RWPE1 (cell line): Measurements from ENCODE around the gene EXOSC6.
"Not testable (repeated sequence)": the region's sequence is repeated elsewhere in the genome, so short reads cannot be mapped to it uniquely, and the experiment has no call there.

Source experiments
- CTCF ChIA-PET: fragments of 350-600 bp; sonication (Branson Sonifier 250); formaldehyde crosslinking; extraction: SDS; loops from one replicate; lab custom pipeline; 2021; lab: Yijun Ruan, JAX
- POLR2A ChIA-PET: fragments of 400-600 bp; formaldehyde crosslinking; extraction: SDS; loops from one replicate; lab custom pipeline; 2020; ENCODE audit warnings: antibody characterized with exemption; ENCODE audit not compliant: low non-redundant PET; lab: Yijun Ruan, JAX
- DNase-seq: peaks from one replicate; pipeline ENCODE4 v3.0.0; 2012; ENCODE audit warnings: low spot score
- H3K27ac ChIP-seq: fragments of 450-650 bp; 2 replicates; pipeline ENCODE4 v1.5.1; 2017
- CTCF ChIP-seq: fragments of 450-650 bp; conservative IDR thresholded peaks from 2 replicates; pipeline ENCODE4 v1.5.1; 2017; ENCODE audit warnings: low read depth, mild to moderate bottlenecking

EXOSC6 gene

GRCh38 chr16:70250748-70251628 lies 752 bp downstream of the EXOSC6 start:
- TF ChIP-seq CTCF: no peak
- POLR2A ChIA-PET: interaction anchor here (1.2 kb wide), 1 partner anchor 16 kb away, joined by 4 read pairs; no protein-coding TSS in a partner anchor
- CTCF ChIA-PET: interaction anchor here (1.0 to 1.3 kb wide), 2 partner anchors 14 to 48 kb away, joined by 3 to 4 read pairs; partner anchors contain the start of gene DDX19B
- H3K27ac ChIP-seq: peak overlapping the region; percentile 94
- DNase-seq: peak; percentile 45

DNA sequence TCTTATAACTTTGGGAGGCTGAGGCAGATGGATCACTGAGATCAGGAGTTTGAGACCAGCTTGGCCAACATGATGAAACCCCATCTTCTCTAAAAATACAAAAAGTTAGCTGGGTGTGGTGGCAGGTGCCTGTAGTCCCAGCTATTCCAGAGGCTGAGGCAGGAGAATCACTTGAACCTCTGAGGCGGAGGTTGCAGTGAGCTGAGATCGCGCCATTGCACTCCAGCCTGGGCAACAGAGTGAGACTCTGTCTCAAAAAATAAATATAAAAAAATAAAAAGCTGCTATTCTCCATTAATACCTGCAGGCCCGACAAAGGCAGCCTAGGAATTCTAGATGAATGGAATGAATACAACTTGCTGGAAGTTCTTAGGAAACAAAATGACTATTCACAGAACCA lies 2.0 kb downstream of the EXOSC6 start:
- POLR2A ChIA-PET, DNase-seq, H3K27ac ChIP-seq: not testable (repeated sequence)
- CTCF ChIA-PET: interaction anchor here (0.7 kb wide), 1 partner anchor 16 kb away, joined by 3 read pairs; no protein-coding TSS in a partner anchor

DNA sequence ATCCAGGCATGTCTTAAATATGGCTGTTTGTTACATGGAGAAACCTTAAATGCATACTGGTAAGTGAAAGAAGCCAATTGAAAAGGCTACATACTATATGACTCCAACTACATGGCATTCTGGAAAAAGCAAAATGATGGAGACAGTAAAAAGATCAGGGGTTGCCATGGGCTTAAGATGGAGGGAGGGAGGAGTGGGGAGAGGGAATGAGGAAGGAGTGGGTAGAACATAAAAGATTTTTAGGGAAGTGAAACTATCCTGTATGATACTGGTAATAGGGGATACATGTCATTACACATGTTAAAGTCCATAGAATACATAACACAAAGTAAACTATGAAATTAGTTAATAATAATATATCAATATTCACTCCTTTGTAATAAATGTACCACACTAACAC lies 13.0 kb downstream of the EXOSC6 start:
- DNase-seq, CTCF ChIA-PET: not testable (repeated sequence)

DNA sequence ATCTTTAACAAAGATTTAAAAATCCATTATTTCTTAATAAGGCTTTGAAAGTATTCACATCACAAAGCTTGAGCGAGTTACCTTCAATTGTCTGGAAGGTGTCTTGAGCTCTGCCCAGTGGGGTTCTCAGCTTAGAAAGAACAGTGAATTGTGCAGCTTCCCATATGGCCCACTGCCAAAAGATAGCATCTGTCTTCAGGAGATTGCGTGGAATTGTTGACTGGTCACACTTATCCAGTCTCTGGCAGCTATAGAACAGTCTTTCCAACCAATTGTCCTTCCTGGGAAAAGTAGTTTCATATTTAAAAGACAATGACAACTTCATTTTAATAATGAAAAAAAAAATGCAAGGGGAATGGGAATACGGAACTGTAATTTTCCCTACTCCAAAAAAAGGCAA lies 19.9 kb downstream of the EXOSC6 start:
- POLR2A ChIA-PET: not testable (repeated sequence)

More for the DNA sequence above, 13.0 kb downstream of the EXOSC6 start:
- H3K27ac ChIP-seq, POLR2A ChIA-PET: not testable (repeated sequence)

GRCh38 chr16:70226024-70226423 lies 25.7 kb downstream of the EXOSC6 start:
- H3K27ac ChIP-seq, DNase-seq, CTCF ChIA-PET: not testable (repeated sequence)
- POLR2A ChIA-PET: interaction anchor here (0.5 kb wide), 1 partner anchor 48 kb away, joined by 3 read pairs; no protein-coding TSS in a partner anchor

More for the DNA sequence above, 19.9 kb downstream of the EXOSC6 start:
- CTCF ChIA-PET, DNase-seq, H3K27ac ChIP-seq: not testable (repeated sequence)

DNA sequence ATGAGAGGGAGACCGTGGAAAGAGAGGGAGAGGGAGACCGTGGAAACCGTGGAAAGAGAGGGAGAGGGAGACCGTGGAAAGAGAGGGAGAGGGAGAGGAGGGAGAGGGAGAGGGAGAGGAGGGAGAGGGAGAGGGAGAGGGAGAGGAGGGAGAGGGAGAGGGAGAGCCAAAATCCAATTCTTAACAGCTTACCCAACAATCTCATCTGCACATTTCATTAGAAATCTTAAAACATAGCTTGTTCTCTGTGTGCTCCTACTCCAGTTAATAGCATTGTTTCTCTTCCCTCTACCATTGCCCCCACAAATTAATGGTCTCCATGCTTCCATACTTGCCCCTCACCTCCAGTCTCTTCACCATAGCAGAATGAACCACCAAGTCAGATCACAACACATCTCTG lies 26.3 kb downstream of the EXOSC6 start:
- CTCF ChIA-PET, DNase-seq, H3K27ac ChIP-seq: not testable (repeated sequence)
- POLR2A ChIA-PET: interaction anchor here (0.5 kb wide), 1 partner anchor 49 kb away, joined by 3 read pairs; no protein-coding TSS in a partner anchor

GRCh38 chr16:70224645-70225044 lies 27.1 kb downstream of the EXOSC6 start:
- H3K27ac ChIP-seq, CTCF ChIA-PET, POLR2A ChIA-PET, DNase-seq: not testable (repeated sequence)

DNA sequence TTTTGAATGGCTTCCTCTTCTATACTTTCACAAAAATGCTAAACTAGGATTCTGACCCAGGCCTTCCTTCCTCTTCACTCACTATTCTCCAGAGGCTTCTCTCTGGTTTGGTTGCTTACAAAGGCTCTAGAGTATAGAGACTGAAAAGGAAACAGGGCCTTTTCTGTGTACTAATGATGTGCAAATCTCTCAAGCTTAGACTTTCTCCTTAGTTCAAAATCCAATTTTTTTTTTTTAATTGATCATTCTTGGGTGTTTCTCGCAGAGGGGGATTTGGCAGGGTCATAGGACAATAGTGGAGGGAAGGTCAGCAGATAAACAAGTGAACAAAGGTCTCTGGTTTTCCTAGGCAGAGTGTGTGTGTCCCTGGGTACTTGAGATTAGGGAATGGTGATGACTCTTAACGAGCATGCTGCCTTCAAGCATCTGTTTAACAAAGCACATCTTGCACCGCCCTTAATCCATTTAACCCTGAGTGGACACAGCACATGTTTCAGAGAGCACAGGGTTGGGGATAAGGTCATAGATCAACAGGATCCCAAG lies 27.7 kb downstream of the EXOSC6 start:
- DNase-seq, H3K27ac ChIP-seq, POLR2A ChIA-PET, CTCF ChIA-PET: not testable (repeated sequence)

DNA sequence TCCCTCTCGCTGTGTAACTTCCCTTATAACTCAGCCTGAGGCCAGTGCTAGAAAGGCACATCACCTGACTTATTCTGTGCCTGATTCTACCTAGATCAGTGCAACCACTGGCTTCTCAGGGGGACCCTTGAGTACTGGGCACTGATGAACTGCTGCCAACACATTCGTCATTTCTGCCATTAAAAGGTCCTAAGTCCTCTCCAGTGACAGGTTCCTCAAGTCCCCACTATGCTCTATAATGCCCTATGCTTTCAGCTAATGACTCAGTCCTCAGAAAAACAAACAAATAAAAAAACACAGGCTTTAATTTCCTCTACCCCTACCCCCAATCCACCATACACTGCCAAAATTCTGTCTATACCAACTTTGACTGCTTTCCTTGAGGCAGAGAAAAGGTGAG lies 28.5 kb downstream of the EXOSC6 start:
- DNase-seq, CTCF ChIA-PET, POLR2A ChIA-PET, H3K27ac ChIP-seq: not testable (repeated sequence)

DNA sequence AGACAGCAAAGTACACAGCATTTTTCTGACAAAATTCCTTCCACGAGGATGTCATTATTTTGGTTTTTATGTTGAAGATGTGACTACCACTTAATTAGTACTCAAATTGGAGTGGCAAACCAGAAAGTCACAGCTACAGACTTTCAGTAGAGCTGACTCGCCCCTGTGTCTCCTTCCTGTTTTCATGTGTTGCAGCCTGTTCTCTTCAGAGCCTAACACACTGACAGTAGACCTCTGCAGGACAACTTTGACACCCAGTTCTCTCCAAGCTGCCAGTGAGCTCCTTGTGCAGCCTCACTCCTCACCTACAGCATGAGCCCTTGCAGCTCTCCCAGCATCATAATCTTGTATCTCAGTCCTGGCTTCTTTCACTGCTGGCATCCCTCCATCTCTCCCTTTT lies 29.2 kb downstream of the EXOSC6 start:
- H3K27ac ChIP-seq, POLR2A ChIA-PET, DNase-seq: not testable (repeated sequence)
- CTCF ChIA-PET: interaction anchor here (1.4 kb wide), 1 partner anchor 30 kb away, joined by 3 read pairs; no protein-coding TSS in a partner anchor

DNA sequence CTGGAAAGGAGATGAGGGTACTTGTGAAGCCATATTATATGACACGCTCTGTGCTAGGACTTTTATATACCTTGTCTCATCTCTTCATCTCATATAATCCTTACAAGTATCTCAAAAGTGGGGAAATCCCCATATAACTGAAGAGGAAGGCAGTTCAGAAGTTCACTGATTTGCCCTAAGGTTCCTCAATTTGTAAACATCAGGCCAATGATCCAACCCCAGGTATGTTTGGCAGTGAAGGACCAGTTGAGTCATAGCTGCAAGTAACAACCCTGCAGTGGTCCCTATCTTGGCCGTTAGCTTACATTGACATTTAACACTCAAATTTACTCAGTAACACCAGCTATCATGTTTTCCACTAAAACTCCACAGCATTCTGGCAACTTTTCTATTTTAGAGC lies 33.2 kb downstream of the EXOSC6 start:
- DNase-seq, H3K27ac ChIP-seq, POLR2A ChIA-PET: not testable (repeated sequence)
- CTCF ChIA-PET: interaction anchor here (0.7 kb wide), 1 partner anchor 21 kb away, joined by 3 read pairs; no protein-coding TSS in a partner anchor

- POLR2A ChIA-PET, DNase-seq, H3K27ac ChIP-seq, CTCF ChIA-PET: not testable (repeated sequence)
These were observed 45.4 kb downstream of the EXOSC6 start for GRCh38 chr16:70206382-70206781.

GRCh38 chr16:70204668-70205405 lies 46.9 kb downstream of the EXOSC6 start:
- CTCF ChIA-PET, POLR2A ChIA-PET, H3K27ac ChIP-seq, DNase-seq: not testable (repeated sequence)

DNA sequence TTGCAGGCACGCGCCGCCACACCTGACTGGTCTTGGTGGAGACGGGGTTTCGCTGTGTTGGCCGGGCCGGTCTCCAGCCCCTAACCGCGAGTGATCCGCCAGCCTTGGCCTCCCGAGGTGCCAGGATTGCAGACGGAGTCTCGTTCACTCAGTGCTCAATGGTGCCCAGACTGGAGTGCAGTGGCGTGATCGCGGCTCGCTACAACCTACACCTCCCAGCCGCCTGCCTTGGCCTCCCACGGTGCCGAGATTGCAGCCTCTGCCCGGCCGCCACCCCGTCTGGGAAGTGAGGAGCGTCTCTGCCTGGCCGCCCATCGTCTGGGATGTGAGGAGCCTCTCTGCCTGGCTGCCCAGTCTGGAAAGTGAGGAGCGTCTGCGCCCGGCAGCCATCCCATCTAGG lies 47.7 kb downstream of the EXOSC6 start:
- POLR2A ChIA-PET, CTCF ChIA-PET, DNase-seq, H3K27ac ChIP-seq: not testable (repeated sequence)

DNA sequence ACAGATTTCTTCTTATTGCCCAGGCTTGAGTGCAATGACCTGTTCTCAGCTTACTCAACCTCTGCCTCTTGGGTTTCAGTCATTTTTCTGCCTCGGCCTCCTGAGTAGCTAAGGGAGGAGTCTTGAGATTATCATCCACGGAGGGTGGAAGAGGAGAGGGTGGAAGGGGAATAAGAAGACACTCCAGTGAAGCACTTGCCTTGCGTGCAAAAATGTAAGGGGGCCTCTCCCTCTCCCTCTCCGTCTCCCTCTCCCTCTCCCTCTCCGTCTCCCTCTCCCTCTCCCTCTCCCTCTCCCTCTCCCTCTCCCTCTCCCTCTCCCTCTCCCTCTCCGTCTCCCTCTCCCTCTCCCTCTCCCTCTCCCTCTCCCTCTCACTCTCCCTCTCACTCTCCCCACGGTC lies 48.2 kb downstream of the EXOSC6 start:
- POLR2A ChIA-PET, DNase-seq, CTCF ChIA-PET, H3K27ac ChIP-seq: not testable (repeated sequence)
